HCT116 (cell line): ENCODE data around the gene TACC2.

ENCODE experiments used
- CTCF ChIP-seq, 3 experiments: fragments of 200-600 bp in 1 of 3; sonication (generic) in 1 of 3; IDR thresholded peaks in 2 of 3; conservative IDR thresholded peaks in 1 of 3; 2 replicates each; pipeline ENCODE4 v1.5.1; 2012 to 2017; ENCODE audit warnings: low read depth in 2 of 3, low read length in 2 of 3, antibody characterized with exemption in 1 of 3, borderline replicate concordance in 1 of 3, control low read depth in 1 of 3, mild to moderate bottlenecking in 1 of 3, mixed read lengths in 1 of 3, mixed run types in 1 of 3, moderate library complexity in 1 of 3; ENCODE audit not compliant: insufficient read depth in 1 of 3
- EZH2 ChIP-seq: fragments of 200-600 bp; sonication (generic); IDR thresholded peaks from 2 replicates; pipeline ENCODE4 v1.6.1; 2017; ENCODE audit warnings: antibody characterized with exemption, mixed run types
- EZH2phosphoT487 ChIP-seq: fragments of 200-600 bp; IDR thresholded peaks from 2 replicates; pipeline ENCODE4 v1.6.1; 2018; ENCODE audit warnings: antibody characterized with exemption, borderline replicate concordance
- MAX ChIP-seq: IDR thresholded peaks from 2 replicates; pipeline ENCODE4 v1.6.1; 2012
- POLR2A ChIP-seq: IDR thresholded peaks from 2 replicates; pipeline ENCODE4 v1.7.0; 2011; ENCODE audit warnings: borderline replicate concordance; ENCODE audit not compliant: insufficient read depth, insufficient read length; ENCODE audit errors: extremely low read depth
- POLR2AphosphoS5 ChIP-seq: IDR thresholded peaks from 2 replicates; pipeline ENCODE4 v1.6.1; 2011; ENCODE audit warnings: mild to moderate bottlenecking, low read depth, low read length, moderate library complexity
- SP1 ChIP-seq: IDR thresholded peaks from 2 replicates; pipeline ENCODE4 v1.6.1; 2012; ENCODE audit warnings: low read depth
- TF ChIP-seq, protein P1 (sequence below): IDR thresholded peaks from 2 replicates; pipeline ENCODE4 v1.6.1; 2012

DNA sequence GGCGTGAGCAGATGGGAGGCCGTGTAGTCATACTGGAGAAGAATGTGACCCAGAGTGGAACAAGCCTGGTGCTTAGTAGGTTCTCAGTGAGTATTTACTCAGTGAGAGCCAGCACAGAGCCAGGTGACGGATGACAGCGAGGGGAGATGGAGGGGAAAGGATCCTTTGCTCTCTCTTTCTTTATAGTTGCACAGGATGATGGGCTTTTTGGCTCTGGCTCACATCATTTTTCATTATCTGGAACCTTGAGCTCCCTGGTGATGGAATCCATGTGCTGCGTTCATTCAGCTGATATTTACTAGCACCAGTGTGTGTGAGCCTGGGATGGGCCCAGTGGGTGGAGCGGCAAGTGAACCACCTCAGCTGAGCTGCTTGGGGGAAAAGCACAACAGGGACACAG lies 299.3 kb downstream of the TACC2 start:
- TF ChIP-seq CTCF (IDR thresholded peaks at IDR 0.05 in 2 of 3, conservative IDR thresholded peaks at IDR 0.05 in 1 of 3; ENCODE audit: borderline replicate concordance in 1 of 3, insufficient read depth in 1 of 3, low read depth in 2 of 3, low read length in 2 of 3) (no peak), POLR2A (no peak), EZH2 (no peak), SP1 (no peak), POLR2AphosphoS5 (no peak), MAX (no peak), EZH2phosphoT487 (no peak)
- TF ChIP-seq, protein P1, sequence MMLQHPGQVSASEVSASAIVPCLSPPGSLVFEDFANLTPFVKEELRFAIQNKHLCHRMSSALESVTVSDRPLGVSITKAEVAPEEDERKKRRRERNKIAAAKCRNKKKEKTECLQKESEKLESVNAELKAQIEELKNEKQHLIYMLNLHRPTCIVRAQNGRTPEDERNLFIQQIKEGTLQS, result no peak
